Activated effector memory CD4-positive, alpha-beta T cell treated with Interleukin-2 at 50 U/mL for 16 hours (primary cell): ENCODE results near the gene NELL2.
"Not testable (repeated sequence)": the region's sequence is repeated elsewhere in the genome, so short reads cannot be mapped to it uniquely, and the experiment has no call there.

Experiments used
- DNase-seq: peaks from one replicate; pipeline ENCODE4 v3.0.0-alpha.2; 2020

Gene NELL2

DNA sequence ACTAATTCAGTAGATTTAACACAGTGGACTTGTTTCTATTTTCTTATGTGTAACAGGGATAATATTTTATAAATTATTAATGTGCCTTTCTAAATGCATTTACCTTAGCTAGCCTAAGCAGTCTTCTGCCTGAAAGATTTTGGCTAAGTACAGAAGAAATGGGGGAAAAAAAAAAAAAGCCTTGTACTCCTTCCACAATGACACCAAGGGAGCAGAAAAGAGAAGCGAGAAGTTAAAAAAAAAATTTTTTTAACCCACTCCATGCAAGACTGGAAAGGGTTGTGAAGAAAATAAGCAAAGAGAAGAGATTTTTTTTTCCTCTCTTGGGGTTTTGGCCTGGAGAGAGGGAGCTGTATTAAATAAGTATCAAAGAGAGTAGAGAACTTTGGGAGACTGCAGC lies 28.7 kb downstream of the NELL2 start:
- DNase-seq: no peak

DNA sequence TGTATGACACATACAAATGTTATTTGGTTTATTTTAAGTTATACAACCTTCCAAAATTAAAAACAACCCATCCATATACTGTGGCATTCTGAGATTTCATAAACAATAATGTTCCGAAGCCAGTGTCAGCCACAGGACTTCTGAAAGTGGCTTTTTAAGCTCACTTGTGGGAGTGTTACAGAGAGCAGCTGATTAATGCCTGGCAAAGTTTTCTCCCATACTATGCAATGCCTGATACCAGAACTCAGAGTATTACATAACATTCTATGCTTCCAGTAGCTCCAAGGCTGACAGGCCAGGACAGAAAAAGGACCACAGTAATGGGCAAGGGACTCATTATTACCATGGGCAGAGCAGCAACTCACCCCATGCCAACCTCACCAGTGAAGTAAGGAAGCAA lies 29.3 kb downstream of the NELL2 start:
- no peak for DNase-seq

DNA sequence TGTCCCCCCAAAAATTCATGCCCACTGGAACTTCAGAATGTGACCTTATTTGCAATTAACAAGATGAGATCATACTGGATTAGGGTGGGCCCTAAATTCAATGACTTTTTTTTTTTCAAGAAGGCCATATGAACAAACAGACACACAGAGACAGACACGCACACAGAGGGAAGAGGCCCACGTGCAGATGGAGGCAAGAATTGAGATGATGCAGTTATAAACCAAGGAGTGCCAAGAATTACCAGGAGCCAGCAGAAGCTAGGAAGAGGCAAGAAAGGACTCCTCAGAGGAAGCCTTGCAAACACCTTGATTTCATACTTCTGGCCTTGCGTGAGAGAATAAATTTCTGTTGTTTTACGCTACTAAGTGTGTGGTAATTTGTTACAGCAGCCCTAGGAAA lies 33.4 kb downstream of the NELL2 start:
- DNase-seq: no peak

DNA sequence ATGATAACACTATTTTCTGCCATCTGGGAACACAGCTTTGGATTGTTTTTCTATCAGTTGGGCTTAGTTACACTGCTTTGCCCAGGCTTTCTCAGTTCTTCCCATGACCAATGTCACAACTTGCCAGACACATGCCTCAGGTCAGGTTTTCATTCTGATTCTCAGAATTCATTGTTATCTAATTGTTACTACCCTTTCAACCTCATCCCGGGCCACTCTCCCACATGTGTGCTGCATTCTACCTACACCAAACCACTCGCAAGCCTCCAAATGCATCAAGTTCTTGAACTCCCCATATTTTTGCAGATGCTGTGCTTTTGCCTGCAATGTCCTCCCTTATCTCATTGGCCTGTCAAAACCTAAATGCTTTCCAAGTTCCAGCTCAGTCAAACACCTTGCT lies 36.3 kb downstream of the NELL2 start:
- no peak for DNase-seq

DNA sequence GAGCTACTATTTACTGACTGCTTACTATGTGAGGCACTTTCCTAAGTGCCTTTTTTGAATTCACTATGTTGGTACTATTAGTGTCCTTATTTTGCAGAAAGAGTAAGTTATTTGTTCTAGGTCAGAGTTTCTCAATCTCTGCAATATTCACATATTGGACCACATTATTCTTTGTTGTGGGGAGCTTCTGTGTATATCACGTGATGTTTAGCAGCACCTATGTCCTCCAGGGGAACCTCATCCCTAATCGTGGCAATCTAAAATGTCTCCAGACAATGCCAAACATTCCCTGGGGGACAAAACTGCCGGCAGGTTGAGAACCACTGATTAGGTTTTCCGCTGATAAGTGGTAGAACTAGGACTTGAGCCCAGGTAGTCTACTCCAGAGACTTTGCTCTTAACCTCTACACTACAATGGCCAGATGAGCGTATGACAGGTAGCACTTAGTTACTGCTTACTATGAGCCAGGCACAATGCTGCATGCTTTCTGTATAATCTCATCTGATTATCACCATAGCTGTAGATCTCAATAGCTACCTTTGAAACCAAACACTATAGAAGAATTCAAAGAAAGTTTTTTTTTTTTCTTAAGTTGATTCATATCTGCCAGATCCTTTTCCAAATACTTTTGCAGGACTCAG lies 38.9 kb downstream of the NELL2 start:
- no peak for DNase-seq

DNA sequence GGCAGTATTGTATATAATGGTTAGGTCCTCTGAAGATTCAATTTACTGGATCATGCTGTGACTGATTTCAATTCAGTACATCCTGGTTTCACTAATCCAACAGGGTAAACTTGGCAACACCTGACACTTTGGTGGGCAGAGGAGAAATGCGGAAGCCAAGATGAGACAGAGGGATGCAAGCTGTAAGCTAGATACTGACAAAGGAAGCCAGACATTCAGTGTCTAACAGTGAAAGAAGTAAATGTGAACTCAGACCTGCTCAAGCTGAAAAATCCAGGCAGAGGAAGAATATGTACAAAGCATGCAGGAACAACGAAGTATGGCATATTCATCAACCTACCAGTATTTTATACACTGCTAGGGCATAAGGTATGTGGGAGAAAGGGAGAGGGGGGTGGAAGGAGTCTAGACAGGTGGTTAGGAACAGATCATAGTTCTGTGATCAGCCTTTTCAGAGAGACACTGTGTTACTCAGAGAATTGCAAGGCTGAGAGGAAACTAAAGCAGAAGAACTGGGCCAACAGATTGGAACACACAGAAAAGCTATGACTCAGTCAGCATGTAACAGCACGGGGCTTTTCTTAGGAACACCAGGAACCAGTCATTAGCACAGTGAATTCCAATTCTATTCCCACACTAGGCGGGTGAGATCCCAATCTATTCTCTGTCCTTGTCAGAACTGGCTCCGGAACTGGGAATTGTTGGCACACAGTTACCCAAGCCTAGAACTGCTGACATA lies 40.3 kb downstream of the NELL2 start:
- DNase-seq: no peak

DNA sequence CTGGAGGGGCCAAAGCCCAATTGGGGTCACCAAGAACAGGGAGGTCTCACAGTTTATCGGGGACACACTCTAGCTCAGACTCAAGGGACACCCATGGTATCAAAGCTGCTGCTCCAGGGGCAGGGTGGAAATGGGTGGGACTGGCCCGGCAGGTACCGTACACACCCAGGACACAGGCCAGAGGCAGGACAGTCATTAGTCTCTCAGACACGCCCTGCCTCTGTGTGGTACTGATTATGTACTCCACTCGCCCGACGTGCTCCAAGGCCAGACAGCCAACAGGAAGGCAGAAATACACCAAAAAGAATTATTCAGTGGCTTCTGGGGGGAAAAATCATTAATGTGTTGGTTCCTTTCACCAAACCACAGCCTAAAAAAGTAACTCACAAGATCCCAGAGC lies 41.1 kb downstream of the NELL2 start:
- DNase-seq: not testable (repeated sequence)

DNA sequence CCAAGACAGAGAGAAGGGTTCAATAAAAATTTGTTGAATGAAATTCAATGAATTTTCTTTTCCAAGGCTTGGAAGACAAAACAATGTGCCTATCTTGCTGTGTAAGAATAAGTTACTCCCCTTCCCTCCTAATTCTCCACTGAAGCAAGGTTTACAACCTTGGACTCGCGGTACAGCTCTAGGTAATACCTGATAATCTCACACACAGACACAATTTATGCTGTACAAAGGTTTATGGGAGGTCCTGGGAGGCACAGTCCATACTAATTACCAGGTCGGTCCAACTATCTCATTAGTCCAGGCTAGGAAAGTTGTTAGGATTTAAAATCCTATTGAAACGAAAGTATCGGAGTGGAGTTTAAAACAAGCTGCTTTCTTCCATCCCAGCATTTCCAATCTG lies 42.6 kb downstream of the NELL2 start:
- DNase-seq: no peak

DNA sequence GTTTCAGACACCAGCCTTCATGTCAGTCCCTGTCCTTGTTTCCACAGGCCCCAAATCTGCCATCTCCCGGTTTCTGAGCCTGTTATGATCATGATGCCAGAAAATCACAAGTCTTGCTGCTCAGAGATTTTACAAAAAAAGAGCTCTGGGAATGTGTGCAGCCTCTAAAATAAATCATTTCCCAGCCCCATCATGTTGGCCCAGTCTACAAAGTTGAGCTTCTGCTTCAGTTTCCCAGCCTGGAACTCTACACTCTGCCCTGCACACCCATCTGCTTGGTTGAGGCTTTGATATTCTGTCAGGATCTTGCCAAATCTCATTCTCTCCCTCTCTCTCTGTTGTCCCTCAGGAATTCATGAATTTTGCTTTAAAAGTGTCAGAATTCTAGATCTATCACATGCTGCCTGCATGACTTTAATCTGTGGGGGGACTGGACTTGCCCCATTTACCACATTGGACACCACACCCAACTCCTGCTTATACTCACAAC lies 45.5 kb downstream of the NELL2 start:
- no peak for DNase-seq

DNA sequence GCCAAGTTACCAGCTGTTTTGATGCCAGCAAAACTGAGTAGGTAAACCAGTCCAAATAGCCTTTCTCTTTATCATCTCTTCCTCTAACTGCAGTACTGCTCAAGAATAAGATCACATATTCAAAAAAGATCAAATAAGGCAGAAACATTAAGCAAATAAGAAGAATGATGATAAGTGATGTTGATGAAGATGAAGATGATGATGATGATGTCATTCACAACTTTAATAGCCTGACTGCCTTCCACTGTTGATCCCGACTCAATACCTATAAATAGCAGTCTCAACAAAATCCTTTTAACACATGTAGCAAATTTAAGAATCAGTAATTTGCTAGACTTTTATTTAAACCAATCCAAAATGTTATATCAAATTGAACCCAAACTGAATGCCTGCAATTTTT lies 47.1 kb downstream of the NELL2 start:
- no peak for DNase-seq

DNA sequence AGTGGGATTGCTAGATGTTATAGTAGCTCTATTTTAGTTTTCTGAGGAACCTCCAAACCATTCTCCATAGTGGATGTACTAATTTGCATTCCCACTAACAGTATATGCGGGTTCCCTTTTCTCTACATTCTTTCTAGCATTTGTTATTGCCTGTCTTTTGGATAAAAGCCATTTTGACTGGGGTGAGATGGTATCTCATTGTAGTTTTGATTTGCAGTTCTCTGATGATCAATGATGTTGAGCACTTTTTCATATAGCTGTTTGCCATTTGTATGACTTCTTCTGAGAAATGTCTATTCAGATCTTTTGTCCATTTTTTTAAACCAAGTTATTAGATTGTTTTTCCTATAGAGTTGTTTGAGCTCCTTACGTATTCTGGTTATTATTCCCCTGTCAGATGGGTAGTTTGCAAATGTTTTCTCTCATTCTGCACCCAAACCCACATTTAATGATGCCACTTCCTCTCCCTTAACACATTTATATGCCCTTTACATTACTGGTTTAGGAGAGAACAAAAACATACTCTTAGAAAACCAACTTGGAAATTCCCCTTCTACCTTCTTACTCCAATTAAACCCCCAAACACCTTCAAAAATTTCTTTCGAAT lies 48.2 kb downstream of the NELL2 start:
- DNase-seq: no peak

DNA sequence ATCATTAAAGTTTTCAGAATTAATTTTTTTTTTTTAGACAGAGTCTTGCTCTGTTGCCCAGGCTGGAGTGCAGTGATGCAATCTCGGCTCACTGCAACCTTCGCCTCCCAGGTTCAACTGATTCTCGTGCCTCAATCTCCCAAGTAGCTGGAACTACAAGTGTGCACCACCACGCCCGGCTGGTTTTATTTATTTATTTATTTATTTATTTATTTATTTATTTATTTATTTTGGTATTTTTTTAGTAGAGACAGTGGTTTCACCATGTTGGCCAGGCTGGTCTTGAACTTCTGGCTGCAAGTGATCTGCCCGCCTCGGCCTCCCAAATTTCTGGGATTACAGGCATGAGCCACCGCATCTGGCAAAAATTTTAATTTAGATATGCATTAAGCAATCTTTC lies 54.4 kb downstream of the NELL2 start:
- not testable (repeated sequence) for DNase-seq

DNA sequence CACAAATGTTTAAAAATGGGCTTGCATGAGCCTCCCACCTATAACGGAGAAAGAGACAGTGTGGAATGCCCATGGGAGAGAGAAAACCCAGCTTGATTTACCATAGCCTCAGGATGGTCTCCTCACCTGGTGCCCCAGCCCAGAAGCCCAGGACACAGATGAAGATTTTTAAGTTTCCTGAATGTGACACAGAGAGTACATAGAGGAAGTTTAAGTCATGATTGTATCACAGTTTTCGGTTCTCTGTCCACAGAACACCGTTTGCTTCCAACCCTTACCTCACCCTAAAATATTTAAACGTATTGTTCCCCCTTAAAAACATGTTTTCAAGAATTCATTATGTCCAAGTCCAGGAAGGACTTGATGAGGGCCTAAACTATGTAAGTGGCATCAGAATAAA lies 56.2 kb downstream of the NELL2 start:
- no peak for DNase-seq

DNA sequence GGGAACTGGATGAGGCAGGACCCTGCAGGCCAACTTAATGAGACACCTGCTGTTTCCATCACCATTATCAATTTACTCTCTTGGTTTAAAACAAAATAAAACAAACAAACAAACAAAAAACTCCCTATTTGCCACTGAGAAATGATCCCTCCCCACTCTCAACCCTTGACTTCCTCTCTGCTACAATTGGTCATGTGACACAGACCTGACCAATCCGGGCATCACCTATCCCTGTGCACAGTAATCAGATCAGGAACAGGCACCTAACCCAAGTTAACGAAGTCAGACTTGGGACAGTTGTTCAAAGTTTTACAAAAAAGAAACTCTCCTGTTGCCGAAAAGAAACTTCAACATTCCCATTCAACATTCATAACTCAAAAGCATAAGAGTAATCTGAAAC lies 58.4 kb downstream of the NELL2 start:
- DNase-seq: no peak

DNA sequence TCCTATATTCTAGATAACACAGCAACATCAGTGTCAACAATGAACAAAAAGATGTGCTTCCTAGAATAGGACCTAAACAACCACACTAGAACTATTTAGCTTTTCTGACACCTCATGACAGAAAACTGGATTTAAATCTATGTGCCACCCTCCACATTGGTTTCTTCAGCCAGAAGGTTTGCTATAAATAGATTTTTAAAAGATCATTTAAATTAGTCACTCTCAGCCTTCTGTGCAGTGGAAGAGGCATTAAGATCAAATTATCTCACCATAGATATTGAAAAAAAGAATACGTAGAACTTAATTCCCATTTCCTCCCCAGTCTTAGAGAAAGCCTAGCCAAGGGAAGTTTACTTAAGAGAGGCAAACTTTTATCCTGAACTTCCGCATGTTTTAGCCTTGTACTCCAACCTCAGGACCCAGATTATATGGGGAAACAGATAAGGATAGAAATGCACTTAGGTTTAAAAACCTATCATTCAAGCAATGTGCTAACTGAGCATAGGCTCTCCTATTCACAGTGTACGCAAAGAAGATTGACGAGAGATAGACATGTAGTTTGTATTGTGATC lies 59.6 kb downstream of the NELL2 start:
- DNase-seq: no peak

DNA sequence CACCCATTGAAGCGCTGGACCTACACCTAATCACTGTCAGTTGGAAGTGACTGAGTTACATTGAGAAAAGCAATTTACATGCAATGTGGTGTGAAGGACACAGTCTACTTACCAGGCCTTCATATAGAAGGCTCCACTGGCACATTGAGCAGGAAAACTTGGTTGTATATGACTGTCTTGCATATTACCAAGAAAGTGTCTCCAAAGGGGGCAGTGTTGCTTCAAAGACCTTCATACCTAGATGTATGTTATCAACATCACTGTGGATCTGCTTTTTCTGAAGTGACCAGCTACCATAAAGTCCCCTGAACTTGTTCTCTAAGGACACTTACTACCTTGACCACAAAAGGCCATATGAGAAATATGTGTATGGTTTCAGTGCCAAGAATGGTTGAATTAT lies 64.1 kb downstream of the NELL2 start:
- DNase-seq: no peak

DNA sequence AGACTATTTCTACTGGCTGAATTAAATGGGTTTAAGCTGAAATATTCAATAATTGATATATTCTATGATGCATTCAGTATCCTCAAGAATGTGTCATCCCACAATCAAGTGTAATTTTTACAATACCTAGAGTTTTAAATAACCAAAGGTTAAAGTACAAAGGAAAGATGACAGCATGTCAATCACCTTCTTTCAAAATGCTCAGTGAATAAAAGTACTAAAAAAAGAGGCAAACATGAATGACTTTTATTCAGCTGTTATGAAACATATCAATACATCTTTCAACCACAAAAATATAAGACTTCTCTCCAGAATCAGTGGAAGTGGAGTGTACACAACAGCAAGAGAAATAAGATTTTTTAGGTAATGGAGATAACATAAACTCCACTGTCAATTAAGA lies 72.0 kb downstream of the NELL2 start:
- no peak for DNase-seq

DNA sequence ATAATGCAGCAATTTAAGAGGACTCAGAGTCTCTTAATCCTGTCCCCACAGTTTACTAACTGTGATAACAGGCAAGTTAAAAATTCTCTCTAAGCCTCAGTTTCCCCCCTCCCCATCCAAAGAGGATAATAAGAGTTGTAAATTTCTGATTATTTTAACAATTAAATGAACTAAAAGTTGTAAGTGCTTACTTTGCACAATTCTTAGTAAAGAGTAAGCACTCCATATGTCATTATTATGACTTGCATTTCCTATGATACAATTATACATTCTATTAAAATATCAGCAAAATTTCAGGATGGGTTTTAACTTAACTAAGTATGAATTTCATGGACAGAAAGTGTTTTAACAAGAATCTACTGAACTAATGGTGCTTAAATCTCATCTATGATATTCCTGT lies 80.1 kb downstream of the NELL2 start:
- no peak for DNase-seq

DNA sequence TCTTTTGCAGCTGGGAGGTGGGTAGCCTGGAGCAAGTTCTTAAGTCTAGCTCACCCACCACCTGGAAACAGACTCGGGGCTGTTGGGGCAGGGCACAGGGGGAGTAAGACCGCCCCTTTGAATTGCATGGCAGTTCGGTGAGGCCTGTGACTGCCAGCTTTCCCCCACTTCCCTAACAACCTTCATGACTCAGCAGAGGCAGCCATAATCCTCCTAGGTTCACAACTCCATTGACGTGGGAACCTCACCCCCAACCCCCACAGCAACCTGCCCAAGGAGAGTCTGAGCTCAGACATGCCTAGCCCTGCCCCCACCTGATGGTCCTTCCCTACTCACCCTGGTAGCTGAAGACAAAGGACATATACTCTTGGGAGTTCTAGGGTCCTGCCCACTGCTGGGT lies 87.4 kb downstream of the NELL2 start:
- no peak for DNase-seq

DNA sequence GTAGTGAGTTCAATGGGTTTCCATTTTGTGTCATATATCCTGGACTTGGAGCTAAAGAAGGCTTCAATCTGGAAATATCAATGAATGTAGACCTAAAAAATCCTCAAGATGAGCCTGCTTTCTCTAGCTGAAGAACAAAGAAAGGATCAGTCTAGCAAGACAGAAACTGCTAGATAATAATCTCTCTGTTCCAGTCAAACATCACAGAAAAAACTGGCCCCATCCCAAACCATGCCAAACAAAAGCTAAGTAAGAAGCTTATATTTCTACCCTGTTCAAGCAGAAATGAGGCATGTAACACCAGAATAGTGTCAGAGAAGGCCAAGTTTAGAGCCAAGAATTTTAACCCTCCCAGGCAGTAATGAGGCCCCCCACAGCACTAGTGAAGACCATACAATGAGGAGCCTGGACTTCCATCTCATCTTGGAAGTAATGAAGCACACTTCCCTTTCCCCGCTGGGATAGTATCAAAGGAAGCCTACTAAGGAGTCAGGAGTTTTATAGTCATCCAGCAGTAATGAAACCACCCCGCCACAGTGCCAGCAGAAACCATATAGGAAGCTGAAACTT lies 95.8 kb downstream of the NELL2 start:
- DNase-seq: no peak

DNA sequence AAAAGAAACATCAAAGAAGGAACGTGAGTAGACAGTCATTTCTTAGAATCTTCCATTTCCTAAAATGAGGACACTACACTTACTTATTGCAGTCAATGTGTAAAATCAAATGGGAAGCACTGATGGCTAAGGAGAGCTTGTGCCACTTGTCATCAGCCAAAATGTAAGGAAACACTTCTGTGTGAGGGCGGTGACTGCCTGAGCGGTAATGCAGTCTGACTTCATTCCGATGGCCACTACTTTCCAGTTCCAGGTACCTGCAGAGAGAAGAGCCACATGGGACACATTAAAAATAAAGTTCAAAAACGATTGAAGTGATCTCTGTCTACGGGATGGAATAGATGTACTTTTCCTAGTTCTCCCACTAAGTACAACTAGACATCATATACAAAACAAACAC lies 96.3 kb downstream of the NELL2 start:
- DNase-seq: no peak

DNA sequence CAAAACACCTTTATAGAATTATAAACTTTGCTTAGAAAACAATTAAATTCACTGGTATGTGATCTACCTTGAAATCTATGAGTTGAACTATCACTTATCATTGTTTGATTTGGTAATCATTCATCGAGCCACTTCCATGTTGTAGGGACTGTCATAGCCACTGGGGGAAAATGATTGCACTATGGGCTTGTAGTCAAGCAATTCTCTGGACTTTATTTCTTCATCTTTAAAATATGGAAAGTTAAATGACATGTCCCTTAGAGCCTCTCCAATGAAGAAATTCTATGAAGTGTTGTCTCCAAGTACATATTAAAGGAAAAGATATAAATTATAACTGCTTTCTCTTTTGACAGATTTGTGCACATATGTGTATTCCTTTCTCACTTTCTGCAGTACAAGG lies 97.3 kb downstream of the NELL2 start:
- DNase-seq: no peak

DNA sequence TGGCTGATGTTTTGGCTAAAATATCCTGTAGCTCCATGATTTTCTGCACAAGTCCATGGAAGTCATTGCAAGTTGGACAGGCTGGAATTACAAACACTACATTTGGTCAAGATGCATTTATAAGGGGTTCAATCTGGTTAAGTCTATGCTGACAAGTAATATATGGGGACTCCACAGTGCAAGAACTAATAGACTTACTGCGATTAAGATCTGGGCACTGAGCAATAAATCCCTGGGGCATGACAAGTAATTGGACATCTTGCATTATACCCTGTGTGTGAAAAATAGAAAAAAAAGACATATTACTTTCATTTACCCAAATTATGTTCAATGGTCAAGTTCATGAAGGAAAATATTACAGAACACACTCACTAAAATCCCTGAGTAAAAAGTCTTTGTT lies 99.1 kb downstream of the NELL2 start:
- DNase-seq: no peak

DNA sequence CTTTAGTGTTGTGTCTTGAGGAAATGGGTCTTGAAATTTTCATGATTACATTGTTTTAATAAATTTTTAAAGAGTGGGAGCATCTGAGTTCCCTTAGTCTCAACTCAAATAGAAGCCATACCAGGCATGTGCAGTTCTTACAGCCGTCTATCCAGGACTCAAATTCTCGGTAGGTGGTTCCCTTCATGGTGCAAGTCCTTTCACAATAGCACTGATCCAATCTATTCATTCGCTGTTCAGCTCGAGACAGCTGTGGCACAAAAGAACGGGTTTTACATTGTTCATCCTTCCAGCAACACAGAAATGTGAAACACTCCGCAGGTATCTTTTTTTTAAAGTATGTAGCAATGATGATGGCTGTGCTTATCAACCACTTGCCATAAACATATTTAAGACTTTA lies 100.2 kb downstream of the NELL2 start:
- DNase-seq: no peak
